ENCODE data around the gene TIMM10B.

- TF ChIP-seq CTCF (IDR thresholded peaks at IDR 0.05 in 4 of 5, conservative IDR thresholded peaks at IDR 0.05 in 1 of 5) = no peak
- TF ChIP-seq POLR2A (IDR thresholded peaks at IDR 0.05) = no peak
Measured at GRCh38 chr11:6476571-6476970, 4.7 kb upstream of the TIMM10B start.

Data from gastrocnemius medialis (tissue), 4 donors.